ENCODE measurements around the gene MLXIPL. TPM values are rescaled to one million over a fixed set of nuclear protein-coding genes. Genes with fewer than 3 reads are reported as not detected.

MLXIPL gene
- total and polyA plus RNA-seq, 2 of the 8 experiments (the other 6 are each of a cell fraction or from before 2014, with no cell fraction given), result 9.4 to 10.6 TPM

DNA sequence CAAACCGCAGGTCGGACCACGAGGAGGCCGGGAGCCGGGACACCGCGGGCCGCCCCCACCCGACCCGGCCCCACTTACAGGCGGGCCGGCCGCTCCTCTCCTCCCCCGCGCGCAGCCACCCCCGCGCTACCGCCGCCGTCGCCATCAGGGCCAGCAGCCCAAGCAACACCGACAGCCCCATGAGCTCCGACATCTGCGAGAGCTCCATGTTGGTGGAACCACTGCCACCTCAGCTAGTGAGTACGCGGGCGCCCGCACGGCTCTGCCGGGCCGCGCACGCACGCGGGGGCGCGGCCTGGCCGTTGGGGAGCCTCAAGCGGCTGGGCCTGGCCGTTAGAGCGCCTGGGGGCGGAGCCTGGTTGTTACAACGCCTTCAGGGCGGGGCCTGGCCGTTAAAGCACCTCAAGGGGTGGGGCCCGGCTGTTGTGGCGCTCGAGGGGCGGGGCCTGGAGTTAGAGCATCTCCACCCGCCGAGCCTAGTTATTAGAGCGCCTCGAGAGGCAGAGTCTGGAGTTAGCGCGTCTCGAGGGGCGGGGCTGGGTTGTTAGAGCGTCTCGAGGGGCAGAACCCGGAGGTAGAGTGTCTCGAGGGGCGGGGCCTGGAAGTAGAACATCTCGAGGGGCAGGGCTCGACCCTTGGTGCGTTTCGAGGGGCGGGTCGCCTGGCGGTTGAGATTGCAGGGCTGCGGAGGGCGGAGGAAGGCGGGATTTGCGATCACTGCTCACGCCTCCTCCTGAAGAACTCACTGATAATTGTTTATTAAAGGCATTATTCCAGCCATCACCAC, 45.8 kb downstream of the MLXIPL start, which contains the start of gene TBL2:
TSS of gene TBL2 (minus strand) at position 238 of the 787 bp plus-strand sequence. CDS start at position 208, 30 bp downstream.
- Histone ChIP-seq H3K18ac (ENCODE audit: extremely low read depth, low read length) (no peak within 1 kb of the TSS), H2BK20ac (ENCODE audit: low read length) (no peak within 1 kb of the TSS), H2BK12ac (ENCODE audit: low read depth, low read length) (no peak within 1 kb of the TSS), H4K5ac (ENCODE audit: insufficient read length, low read depth, low read length) (no peak within 1 kb of the TSS), H3K14ac (ENCODE audit: insufficient read length) (no peak within 1 kb of the TSS), H3K4me1 (replicated peaks in 1 of 4; ENCODE audit: control insufficient read depth in 3 of 4, insufficient read depth in 4 of 4, low read length in 3 of 4) (peaks cover 0 to 3% (median 0%) of the 10 kb centered on the region in 4 experiments; a peak in 2 of 7 replicates), H3K4ac (replicated peaks; ENCODE audit: insufficient read length, low read depth, low read length) (peak within 1 kb of the TSS; percentile 53), H3K27ac (ENCODE audit: low read depth, low read length) (no peak within 1 kb of the TSS; the same call in 1 of the 2 replicates), H4K20me1 (replicated peaks in 1 of 2; ENCODE audit: control insufficient read depth in 1 of 2, insufficient read depth in 2 of 2, low read length in 2 of 2) (peaks cover 0 to 4% of the 10 kb centered on the region in 2 experiments), H4K91ac (replicated peaks; ENCODE audit: insufficient read length, low read length) (peak within 1 kb of the TSS; percentile 73), H3K23ac (ENCODE audit: insufficient read length) (no peak within 1 kb of the TSS), H3K4me2 (ENCODE audit: insufficient read depth in 1 of 2, low read depth in 2 of 2, low read length in 2 of 2) (peak within 1 kb of the TSS; percentile 56 to 82), H4K8ac (ENCODE audit: extremely low read depth, insufficient read depth, low read length) (peak within 1 kb of the TSS; percentile 94; the same call in 1 of the 2 replicates), H3K36me3 (ENCODE audit: control insufficient read depth in 2 of 4, insufficient read depth in 4 of 4, low read length in 3 of 4) (peaks cover 7 to 10% (median 9%) of the 10 kb centered on the region in 4 experiments; a peak in 7 of 8 replicates), H3K4me3 (ENCODE audit: extremely low read depth in 1 of 4, insufficient read depth in 2 of 4, low read depth in 3 of 4, low read length in 4 of 4) (peak within 1 kb of the TSS; percentile 74 to 83 (median 79)), H3K27me3 (replicated peaks in 1 of 4; ENCODE audit: control insufficient read depth in 3 of 4, extremely low read depth in 1 of 4, insufficient read depth in 3 of 4, low read length in 3 of 4) (peaks cover 0 to 16% (median 7%) of the 10 kb centered on the region in 4 experiments; a peak in 6 of 7 replicates), H3K56ac (replicated peaks; ENCODE audit: insufficient read length, low read depth, low read length) (no peak within 1 kb of the TSS), H3K79me1 (ENCODE audit: low read depth, low read length) (peaks cover 3% of the 10 kb centered on the region; the same call in 1 of the 2 replicates), H2BK15ac (ENCODE audit: low read length) (no peak within 1 kb of the TSS), H2AFZ (ENCODE audit: low read length) (no peak within 1 kb of the TSS; the same call in 1 of the 2 replicates), H3K79me2 (ENCODE audit: control insufficient read depth in 1 of 2, insufficient read depth in 2 of 2, low read length in 2 of 2) (peaks cover 0 to 6% of the 10 kb centered on the region in 2 experiments; a peak in 1 of 4 replicates), H3K23me2 (ENCODE audit: low read depth, low read length) (peaks cover 5% of the 10 kb centered on the region; the same call in 1 of the 2 replicates), H2AK5ac (ENCODE audit: low read depth, low read length) (no peak within 1 kb of the TSS), H3K9me3 (ENCODE audit: insufficient read depth in 2 of 2, low read depth in 1 of 2, low read length in 1 of 2) (no peaks in the 10 kb centered on the region), H2BK5ac (ENCODE audit: low read depth, low read length) (no peak within 1 kb of the TSS), H3K9ac (replicated peaks in 1 of 4; ENCODE audit: extremely low read depth in 1 of 4, low read depth in 3 of 4, low read length in 3 of 4) (peak within 1 kb of the TSS; percentile 55 to 75 (median 74)), H2BK120ac (replicated peaks; ENCODE audit: low read depth, low read length) (no peak within 1 kb of the TSS)
- ChIA-PET POLR2A (ENCODE audit: partially characterized antibody) (interaction anchor here (0.7 to 4.8 kb wide), 9 partner anchors 9 to 141 kb away, joined by 3 to 39 read pairs (median 3); partner anchors contain the start of genes BAZ1B, BCL7B and STX1A), CTCF (ENCODE audit: partially characterized antibody) (interaction anchor here (0.8 to 1.4 kb wide), 6 partner anchors 9 to 146 kb away, joined by 3 to 5 read pairs (median 3); no protein-coding TSS in a partner anchor)
- FAIRE-seq (no peak), DNase-seq (ENCODE audit: low read depth in 1 of 2, low spot score in 2 of 2) (peak; percentile 97 to 99)
- WGBS, 2 experiments (ENCODE audit: extremely low coverage in 1 of 2, insufficient coverage in 1 of 2, insufficient read length in 1 of 2, insufficient replicate concordance in 2 of 2, low coverage in 1 of 2, low lambda C conversion rate in 2 of 2, missing lambda C conversion rate in 1 of 2), result 1% methylated on average over 46 of the region's 75 CpGs; no CpG with 5 or more reads in 1 of the 2 experiments
- TF ChIP-seq BACH1 (IDR thresholded peaks at IDR 0.05; ENCODE audit: low read length) (peak; percentile 50; the same call in 1 of the 2 replicates), POLR2AphosphoS5 (IDR thresholded peaks at IDR 0.05; ENCODE audit: low read depth, low read length) (peak; percentile 93), YY1 (IDR thresholded peaks at IDR 0.05; ENCODE audit: low read depth, low read length) (peak; percentile 35; the same call in 1 of the 2 replicates), SP1 (IDR thresholded peaks at IDR 0.05; ENCODE audit: low read depth, low read length) (peak; percentile 35; the same call in 1 of the 2 replicates), POLR2A (IDR thresholded peaks at IDR 0.05; ENCODE audit: control extremely low read depth in 1 of 2, low read depth in 2 of 2, low read length in 2 of 2) (peak; percentile 91 to 97), SIN3A (conservative IDR thresholded peaks at IDR 0.05 in 1 of 2, IDR thresholded peaks at IDR 0.05 in 1 of 2; ENCODE audit: low read depth in 1 of 2, low read length in 2 of 2) (no peak; a peak in 1 of 4 replicates), PHF8 (conservative IDR thresholded peaks at IDR 0.05; ENCODE audit: low read depth, low read length) (peak; percentile 92), TBP (IDR thresholded peaks at IDR 0.05; ENCODE audit: low read depth, low read length) (peak; percentile 82; the same call in 1 of the 2 replicates), ZNF274 (IDR thresholded peaks at IDR 0.05; ENCODE audit: borderline replicate concordance, extremely low read depth, low read length) (no peak), RFX5 (IDR thresholded peaks at IDR 0.05; ENCODE audit: borderline replicate concordance, low read depth, low read length) (no peak)
- TF ChIP-seq, protein P1, sequence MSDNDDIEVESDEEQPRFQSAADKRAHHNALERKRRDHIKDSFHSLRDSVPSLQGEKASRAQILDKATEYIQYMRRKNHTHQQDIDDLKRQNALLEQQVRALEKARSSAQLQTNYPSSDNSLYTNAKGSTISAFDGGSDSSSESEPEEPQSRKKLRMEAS (IDR thresholded peaks at IDR 0.05), result peak; percentile 51
